ENCODE measurements around the gene FHIT. TPM values are rescaled to one million over a fixed set of nuclear protein-coding genes. Genes with fewer than 3 reads are reported as not detected.

Gene FHIT
- total RNA-seq, 1 donor from 2014 or later, result 16.6 TPM

GRCh38 chr3:60158035-60158434 lies 1093.2 kb downstream of the FHIT start:
- no peak for DNase-seq (ENCODE audit: low spot score)
- intact Hi-C loops (cut with DNase I), result no loop called here

GRCh38 chr3:60154011-60154410 lies 1097.2 kb downstream of the FHIT start:
- intact Hi-C loops (cut with DNase I), result no loop called here
- no peak for DNase-seq (ENCODE audit: low spot score)

DNA sequence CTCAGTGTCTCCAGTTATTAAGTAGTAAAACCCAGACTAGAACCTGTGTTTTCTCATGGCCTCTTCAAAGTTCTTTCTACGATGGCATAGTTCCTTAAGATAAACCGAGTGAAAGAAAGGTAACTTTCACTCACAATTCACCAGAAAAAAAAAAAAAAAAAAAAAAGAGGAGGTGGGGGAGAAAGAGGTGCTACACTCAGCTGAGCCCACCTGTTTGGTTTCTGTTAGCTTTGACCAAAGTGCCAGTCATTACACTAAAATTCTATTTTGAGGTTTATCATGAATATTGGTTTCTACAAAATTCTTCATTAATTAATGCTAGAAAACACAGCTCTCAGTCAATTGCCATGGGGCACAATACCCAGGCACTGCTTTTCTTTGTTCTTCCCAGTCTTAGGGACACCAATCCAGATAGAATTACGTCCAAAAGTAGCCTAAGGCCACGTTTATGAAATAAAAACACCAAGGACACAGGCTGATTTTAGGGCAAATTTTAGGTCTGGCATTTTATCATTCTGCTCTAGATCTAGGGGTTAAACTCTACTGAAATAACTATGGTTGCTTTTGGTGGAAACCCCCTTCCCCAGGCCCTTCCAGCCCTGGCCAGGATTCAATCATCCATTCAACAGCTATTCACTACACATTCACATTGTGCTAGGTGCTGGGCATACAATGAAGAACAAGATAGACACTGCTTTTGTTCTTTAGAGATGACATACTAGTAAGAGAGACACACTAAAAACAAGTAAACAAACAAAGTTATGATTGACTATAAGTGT lies 1097.8 kb downstream of the FHIT start:
- intact Hi-C loops (cut with DNase I), result no loop called here

GRCh38 chr3:60149501-60149900 lies 1101.8 kb downstream of the FHIT start:
- DNase-seq (ENCODE audit: low spot score), result no peak
- intact Hi-C loops (cut with DNase I), result no loop called here

More for the DNA sequence above, 1097.8 kb downstream of the FHIT start:
- DNase-seq (ENCODE audit: low spot score), result no peak

DNA sequence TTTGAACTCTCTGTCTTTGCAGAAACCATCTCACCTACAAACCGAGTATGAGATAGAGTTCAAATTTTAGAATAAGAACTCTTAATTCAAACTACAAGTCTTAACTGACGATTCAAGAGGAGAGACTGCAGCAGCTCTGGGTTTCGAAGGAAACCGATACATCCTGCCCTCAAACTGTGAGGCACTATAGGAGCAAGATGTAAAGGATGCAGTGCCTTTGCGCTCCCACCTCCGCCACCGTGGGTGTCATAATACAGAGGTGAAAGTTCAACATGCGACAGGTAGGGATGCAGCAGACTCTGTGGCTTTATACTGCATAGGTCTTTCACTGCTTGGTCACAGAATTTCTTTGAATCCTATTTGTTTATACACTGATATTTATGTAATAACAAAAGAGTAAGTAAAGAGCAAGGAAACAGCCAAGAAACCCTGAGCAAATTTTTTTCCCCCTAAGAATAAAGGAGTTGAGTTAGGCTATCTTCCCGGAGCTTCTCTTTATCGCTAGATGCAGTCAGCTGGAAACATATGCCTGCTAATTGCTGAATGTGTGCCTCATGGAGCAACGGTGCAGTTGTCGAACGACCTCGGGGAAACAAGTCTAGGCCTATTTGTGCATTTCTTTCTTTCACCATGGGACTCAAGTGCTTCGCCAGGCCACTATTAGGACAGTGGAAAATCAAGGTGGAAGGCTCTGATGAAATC lies 1103.9 kb downstream of the FHIT start:
- intact Hi-C loops (cut with DNase I), result no loop called here

DNA sequence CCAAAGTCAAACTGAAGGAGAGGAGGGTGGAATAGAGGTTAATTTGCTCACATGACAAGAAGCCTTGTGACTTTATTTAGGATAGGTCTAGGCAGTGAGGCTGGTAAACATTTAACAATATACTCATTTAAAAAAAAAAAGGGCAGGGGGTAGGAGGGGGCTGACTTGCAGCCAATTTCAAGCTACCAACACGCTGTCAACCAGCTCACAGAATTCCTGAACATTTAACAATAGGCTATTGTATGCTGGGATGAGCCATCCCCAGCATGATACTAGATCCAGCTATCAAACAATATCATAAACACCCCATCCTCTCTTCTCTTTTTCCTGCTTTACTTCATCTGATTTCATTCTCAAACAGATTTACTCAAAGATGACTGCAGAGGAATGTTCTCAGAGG lies 1105.1 kb downstream of the FHIT start:
- DNase-seq (ENCODE audit: low spot score), result no peak
- intact Hi-C loops (cut with DNase I), result no loop called here

More for the DNA sequence above, 1103.9 kb downstream of the FHIT start:
- DNase-seq (ENCODE audit: low spot score), result no peak

DNA sequence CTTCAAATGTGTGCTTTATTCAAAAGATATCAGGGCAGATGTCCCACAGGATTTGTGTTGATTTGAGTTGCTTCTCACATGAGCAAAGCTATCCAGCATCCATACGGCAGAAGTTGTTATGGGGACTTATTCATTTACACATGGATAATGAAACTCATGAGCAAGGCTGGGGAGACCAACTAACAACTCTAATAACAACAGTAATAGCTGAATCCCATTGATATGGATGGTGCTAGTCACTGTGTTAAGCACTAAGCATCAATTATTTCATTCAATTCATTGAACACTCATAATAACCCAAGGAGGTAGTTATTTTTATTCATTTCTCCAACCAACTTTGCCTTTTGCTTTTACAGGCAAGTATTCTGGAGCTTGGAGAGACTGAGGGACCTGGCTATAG lies 1107.2 kb downstream of the FHIT start:
- DNase-seq (ENCODE audit: low spot score), result no peak
- intact Hi-C loops (cut with DNase I), result no loop called here

GRCh38 chr3:60142009-60142408 lies 1109.2 kb downstream of the FHIT start:
- intact Hi-C loops (cut with DNase I), result no loop called here

GRCh38 chr3:60140160-60140559 lies 1111.1 kb downstream of the FHIT start:
- no peak for DNase-seq (ENCODE audit: low spot score)
- intact Hi-C loops (cut with DNase I), result no loop called here

More at GRCh38 chr3:60142009-60142408, 1109.2 kb downstream of the FHIT start:
- DNase-seq (ENCODE audit: low spot score), result no peak

DNA sequence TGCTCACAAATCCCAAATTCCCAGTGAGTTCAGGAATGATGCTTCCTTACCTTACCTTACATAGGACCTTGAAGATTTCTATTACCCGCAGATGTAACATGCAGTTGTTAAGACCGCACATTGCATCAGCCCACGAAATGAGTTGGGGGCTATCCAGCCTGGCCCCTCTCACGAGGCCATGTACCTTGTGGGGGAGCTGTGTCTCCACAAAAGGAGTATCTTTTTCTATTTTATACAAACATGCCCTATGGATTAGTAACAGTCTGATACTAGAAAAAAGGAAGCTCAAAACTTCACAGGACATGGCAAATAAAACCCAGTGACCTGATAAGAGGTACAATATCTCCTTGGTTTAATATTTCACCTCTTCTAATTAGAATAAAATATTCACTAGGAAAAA lies 1114.7 kb downstream of the FHIT start:
- no peak for DNase-seq (ENCODE audit: low spot score)
- intact Hi-C loops (cut with DNase I), result no loop called here

GRCh38 chr3:60135474-60135873 lies 1115.8 kb downstream of the FHIT start:
- no peak for DNase-seq (ENCODE audit: low spot score)
- intact Hi-C loops (cut with DNase I), result no loop called here

- intact Hi-C loops (cut with DNase I), result no loop called here
- DNase-seq (ENCODE audit: low spot score), result no peak
Measured at GRCh38 chr3:60133269-60134162, 1117.7 kb downstream of the FHIT start.

GRCh38 chr3:60131618-60132017 lies 1119.6 kb downstream of the FHIT start:
- no peak for DNase-seq (ENCODE audit: low spot score)
- intact Hi-C loops (cut with DNase I), result no loop called here

DNA sequence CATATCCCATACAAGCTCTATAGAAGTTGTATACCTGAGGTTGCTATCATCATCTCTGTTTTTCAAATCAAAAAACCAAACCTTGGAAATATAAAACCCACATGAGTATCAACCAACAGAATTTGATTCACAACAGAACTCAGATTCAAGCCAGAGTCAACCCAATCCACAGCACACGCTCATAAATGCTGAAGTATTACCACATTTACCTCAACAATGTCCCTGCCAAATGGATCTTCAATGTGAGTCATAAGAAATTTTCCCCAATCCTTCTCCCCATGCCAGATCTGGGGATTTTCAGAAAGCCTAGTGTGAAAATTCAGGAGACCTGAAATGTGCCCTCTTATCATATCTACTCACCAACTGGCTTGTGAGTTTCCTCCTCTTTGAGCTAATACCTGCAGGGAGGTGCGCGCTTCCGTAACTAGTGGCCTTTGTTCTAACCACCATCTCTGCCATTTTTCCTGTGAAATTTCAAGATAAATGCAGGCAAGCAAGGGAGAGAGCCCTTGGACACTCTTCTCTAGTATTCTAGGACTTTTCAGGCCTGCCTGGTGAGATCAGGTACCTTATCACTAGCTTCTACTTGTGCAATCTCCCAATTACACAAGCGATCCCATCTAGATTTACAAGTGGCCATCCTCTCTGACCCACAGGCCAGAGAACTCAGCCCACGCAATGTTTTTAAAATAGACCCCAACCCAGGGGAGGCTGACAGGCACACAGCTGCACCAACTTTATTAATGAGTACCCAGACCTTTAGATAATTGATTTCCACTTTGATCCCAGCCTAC lies 1124.5 kb downstream of the FHIT start:
- DNase-seq (ENCODE audit: low spot score), result no peak
- intact Hi-C loops (cut with DNase I), result no loop called here

DNA sequence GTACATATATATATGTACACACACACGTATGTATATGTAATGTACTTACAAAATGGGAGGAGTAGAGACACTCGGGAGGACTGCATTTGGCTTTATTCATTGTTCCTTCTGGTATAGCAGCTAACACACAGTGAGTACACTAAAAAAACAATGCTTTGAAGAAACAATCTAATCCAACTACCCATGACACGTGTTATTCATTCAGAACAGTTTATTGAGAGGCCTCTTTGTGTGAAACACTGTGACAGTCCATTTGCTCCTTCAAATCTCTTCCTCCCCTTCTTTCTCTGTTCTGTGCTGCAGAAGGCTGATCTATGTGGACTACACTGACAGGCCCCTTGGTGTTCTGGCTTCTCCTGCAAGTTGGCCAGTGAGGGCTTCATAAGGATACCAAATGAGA lies 1125.6 kb downstream of the FHIT start:
- intact Hi-C loops (cut with DNase I), result no loop called here
- DNase-seq (ENCODE audit: low spot score), result no peak

- DNase-seq (ENCODE audit: low spot score), result no peak
- intact Hi-C loops (cut with DNase I), result no loop called here
Measured at GRCh38 chr3:60120245-60120644, 1131.0 kb downstream of the FHIT start.

DNA sequence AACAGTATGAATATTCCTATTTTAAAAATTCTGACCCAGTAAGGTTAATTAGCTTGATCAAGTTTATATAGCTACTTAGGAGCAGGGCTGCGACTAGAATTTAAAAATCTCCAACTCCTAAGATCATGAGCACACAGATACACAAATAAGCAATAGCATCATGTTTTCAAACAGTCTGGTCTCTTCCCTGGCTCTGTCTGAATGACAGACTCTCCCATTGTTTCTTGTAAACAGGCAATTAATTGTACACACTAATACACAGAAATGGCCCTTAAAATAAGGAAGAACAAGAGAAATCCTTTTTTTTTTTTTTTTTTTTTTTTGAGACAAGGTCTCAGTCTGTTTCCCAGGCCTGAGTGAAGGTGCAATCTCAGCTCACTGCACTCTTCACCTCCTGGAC lies 1137.1 kb downstream of the FHIT start:
- intact Hi-C loops (cut with DNase I), result no loop called here
- no peak for DNase-seq (ENCODE audit: low spot score)

GRCh38 chr3:60107275-60107674 lies 1144.0 kb downstream of the FHIT start:
- intact Hi-C loops (cut with DNase I), result no loop called here
- no peak for DNase-seq (ENCODE audit: low spot score)

- intact Hi-C loops (cut with DNase I), result no loop called here
- no peak for DNase-seq (ENCODE audit: low spot score)
Measured at GRCh38 chr3:60102154-60102553, 1149.1 kb downstream of the FHIT start.
